LNCaP clone FGC (cell line): ENCODE measurements around the gene ZNF282.

Source experiments
- DNase-seq: peaks from one replicate; pipeline ENCODE4 v3.0.0-alpha.2; 2011; ENCODE audit warnings: low read depth
- H3K4me3 ChIP-seq: 2 replicates; pipeline ENCODE4 v1.5.1; 2011; ENCODE audit warnings: mild to moderate bottlenecking, low read depth, low read length, control low read depth
- TF ChIP-seq, protein P1 (sequence below): IDR thresholded peaks from 2 replicates; pipeline ENCODE4 v1.5.1; 2012; ENCODE audit warnings: mild to moderate bottlenecking; ENCODE audit not compliant: control insufficient read depth, insufficient read depth; ENCODE audit errors: extremely low read depth

ZNF282 gene

DNA sequence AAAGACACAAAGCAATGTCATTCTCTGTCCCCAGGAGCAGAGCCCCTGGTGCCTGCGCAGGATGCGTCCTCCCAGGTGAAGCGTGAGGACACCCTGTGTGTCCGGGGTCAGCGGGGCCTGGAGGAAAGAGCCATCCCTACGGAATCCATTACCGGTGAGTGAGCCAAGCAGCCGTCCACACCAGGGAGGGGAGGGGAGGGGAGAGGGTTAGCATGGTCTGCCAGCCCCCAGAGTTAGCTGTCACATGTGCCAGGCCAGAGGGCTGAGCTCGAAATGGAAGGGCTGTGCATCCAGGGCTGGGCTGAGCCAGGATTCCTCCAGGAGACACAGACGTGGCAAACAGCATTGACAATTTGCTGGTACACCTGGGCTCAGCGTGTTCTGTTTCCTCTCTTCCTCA is 15.2 kb downstream of the ZNF282 start:
- DNase-seq: no peak
- TF ChIP-seq, protein P1, sequence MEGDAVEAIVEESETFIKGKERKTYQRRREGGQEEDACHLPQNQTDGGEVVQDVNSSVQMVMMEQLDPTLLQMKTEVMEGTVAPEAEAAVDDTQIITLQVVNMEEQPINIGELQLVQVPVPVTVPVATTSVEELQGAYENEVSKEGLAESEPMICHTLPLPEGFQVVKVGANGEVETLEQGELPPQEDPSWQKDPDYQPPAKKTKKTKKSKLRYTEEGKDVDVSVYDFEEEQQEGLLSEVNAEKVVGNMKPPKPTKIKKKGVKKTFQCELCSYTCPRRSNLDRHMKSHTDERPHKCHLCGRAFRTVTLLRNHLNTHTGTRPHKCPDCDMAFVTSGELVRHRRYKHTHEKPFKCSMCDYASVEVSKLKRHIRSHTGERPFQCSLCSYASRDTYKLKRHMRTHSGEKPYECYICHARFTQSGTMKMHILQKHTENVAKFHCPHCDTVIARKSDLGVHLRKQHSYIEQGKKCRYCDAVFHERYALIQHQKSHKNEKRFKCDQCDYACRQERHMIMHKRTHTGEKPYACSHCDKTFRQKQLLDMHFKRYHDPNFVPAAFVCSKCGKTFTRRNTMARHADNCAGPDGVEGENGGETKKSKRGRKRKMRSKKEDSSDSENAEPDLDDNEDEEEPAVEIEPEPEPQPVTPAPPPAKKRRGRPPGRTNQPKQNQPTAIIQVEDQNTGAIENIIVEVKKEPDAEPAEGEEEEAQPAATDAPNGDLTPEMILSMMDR: no peak
- no peak overlapping the region for H3K4me3 ChIP-seq

DNA sequence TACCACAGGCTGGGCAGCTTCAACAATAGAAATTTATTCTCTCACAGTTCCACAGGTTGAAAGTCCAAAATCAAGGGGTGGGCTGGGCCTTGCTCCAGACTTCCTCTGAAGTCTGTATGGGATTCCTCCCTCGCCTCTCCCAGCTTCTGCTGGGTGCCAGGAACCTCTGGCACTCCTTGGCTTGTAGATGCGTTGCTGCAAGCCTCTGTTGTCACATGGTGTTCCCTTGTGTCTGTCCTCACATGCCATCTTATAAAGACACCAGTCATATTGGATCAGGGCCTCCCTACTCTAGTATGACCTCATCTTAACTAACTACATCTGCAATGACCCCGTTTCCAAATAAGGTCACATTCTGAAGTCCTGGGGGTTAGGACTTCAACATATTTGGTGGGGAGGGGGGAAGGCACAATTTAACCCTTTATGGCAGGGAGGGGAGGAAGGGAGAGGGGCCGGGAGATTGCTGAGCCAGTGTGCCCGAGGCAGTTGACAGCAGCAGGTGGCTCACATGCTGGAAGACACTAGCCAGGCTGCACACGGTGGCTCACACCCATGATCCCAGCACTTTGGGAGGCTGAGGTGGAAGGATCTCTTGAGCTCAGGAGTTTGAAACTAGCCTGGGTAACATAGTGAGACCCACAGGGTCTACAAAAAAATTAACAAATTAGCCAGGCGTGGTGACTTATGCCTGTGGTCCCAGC is 18.8 kb downstream of the ZNF282 start:
- TF ChIP-seq, protein P1: no peak

DNA sequence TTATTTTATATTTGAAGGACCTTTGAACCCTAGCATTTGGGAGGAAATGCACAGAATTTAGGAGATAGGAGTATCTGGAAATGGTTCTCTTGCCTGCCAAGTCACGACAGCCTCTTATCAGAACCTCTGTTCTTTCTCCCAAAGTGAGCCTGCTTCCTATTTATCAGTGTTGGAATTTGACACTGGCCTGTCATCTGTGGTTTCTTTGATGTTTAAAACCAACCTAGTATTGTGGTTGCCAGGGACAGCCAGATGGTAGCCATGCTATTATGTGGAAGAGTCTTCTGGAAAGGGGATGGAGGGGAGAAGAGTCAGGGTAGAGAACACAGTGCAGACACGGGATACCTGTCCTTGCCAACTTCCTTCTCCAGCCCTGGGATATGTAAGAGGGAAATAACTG is 21.1 kb downstream of the ZNF282 start:
- no peak overlapping the region for H3K4me3 ChIP-seq
- TF ChIP-seq, protein P1: no peak
- no peak for DNase-seq

More for the DNA sequence above, 18.8 kb downstream of the ZNF282 start:
- DNase-seq: no peak
- H3K4me3 ChIP-seq: no peak overlapping the region

- no peak overlapping the region for H3K4me3 ChIP-seq
- DNase-seq: no peak
- TF ChIP-seq, protein P1: no peak
Observed at GRCh38 chr7:149217570-149217969, 22.2 kb downstream of the ZNF282 start.

- TF ChIP-seq, protein P1: no peak
- no peak for DNase-seq
- H3K4me3 ChIP-seq: no peak overlapping the region
Observed at GRCh38 chr7:149218469-149219420, 23.4 kb downstream of the ZNF282 start.

DNA sequence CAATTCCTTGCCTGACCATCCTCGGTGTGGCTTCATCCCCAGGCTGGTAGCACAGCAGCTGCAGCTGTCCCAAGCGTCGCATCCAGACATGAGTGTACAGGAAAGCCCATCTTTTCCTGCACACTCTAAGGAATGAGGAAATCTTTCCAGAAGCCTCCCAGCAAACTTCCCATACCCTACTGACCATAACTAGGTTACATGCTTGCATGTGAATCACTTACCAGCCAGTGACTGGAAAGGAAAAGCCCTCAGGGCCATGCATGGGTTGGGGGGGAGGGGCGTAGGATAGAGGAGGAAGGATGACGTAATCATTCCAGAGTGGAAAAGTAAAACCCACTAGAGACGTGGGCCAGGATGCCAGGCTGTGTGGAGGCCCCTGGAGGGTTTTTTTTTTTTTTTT is 25.2 kb downstream of the ZNF282 start:
- no peak for DNase-seq
- H3K4me3 ChIP-seq: no peak overlapping the region
- TF ChIP-seq, protein P1: no peak
